ENCODE measurements around the gene NDUFV2. TPM values are rescaled to one million over a fixed set of nuclear protein-coding genes. Genes with fewer than 3 reads are reported as not detected.

Gene NDUFV2
- total and polyA plus RNA-seq, 2 donors (not counting 3 experiments of a cell fraction or from before 2014, with no cell fraction given): 65.7 to 152 TPM

GRCh38 chr18:9067823-9068222, 34.7 kb upstream of the NDUFV2 start:
- POLR2A ChIA-PET: no interaction called here
- dilution Hi-C loops (cut with MboI; ENCODE audit: extremely low pct_ligation_motif_present, low sequenced_read_pairs): no loop called here
- no peaks in the 10 kb centered on the region for H3K9me1 ChIP-seq (replicated peaks; ENCODE audit: control insufficient read depth, extremely low read depth, insufficient read depth, low read length)
- no peak overlapping the region for H3K9ac ChIP-seq (replicated peaks; ENCODE audit: extremely low read depth, insufficient read depth, low read length)
- DNase-seq (ENCODE audit: low read depth, low spot score) (no peak), FAIRE-seq (no peak)
- H2AFZ ChIP-seq (ENCODE audit: low read depth, low read length): no peak overlapping the region
- no peak overlapping the region for H3K4me3 ChIP-seq (replicated peaks in 1 of 3; ENCODE audit: insufficient read depth in 1 of 3, low read depth in 1 of 3, low read length in 3 of 3)
- no peaks in the 10 kb centered on the region for H3K4me1 ChIP-seq (ENCODE audit: control insufficient read depth, extremely low read depth, insufficient read depth, low read length)
- no peak overlapping the region for H3K27ac ChIP-seq (ENCODE audit: insufficient read depth, low read depth, low read length)
- no peaks in the 10 kb centered on the region for H3K9me3 ChIP-seq (replicated peaks; ENCODE audit: control insufficient read depth, insufficient read depth, low read length)
- TF ChIP-seq GATA2 (IDR thresholded peaks at IDR 0.05; ENCODE audit: insufficient read depth, insufficient read length, low read depth, low read length): no peak
- TF ChIP-seq FOS (IDR thresholded peaks at IDR 0.05; ENCODE audit: borderline replicate concordance, insufficient read depth, low read length): no peak
- no peak for TF ChIP-seq EZH2 (IDR thresholded peaks at IDR 0.05; ENCODE audit: borderline replicate concordance, low read depth, low read length, severe bottlenecking)
- TF ChIP-seq JUN (IDR thresholded peaks at IDR 0.05; ENCODE audit: borderline replicate concordance, insufficient read depth, insufficient read length, low read depth): no peak
- no peak for TF ChIP-seq MYC (IDR thresholded peaks at IDR 0.05; ENCODE audit: low read depth, low read length)
- no peak for TF ChIP-seq POLR2AphosphoS5 (IDR thresholded peaks at IDR 0.05; ENCODE audit: insufficient read depth, low read depth, low read length)
- no peak for TF ChIP-seq MAX (IDR thresholded peaks at IDR 0.05; ENCODE audit: insufficient read depth, insufficient read length)
- TF ChIP-seq CTCF (IDR thresholded peaks at IDR 0.05; ENCODE audit: extremely low read depth in 1 of 2, insufficient read depth in 1 of 2, low read depth in 1 of 2, low read length in 2 of 2): no peak
- no peaks in the 10 kb centered on the region for H3K36me3 ChIP-seq (ENCODE audit: control insufficient read depth in 2 of 2, extremely low read depth in 1 of 2, insufficient read depth in 2 of 2, low read length in 2 of 2)
- no peak overlapping the region for H3K4me2 ChIP-seq (ENCODE audit: insufficient read depth, low read length)
- CTCF ChIA-PET: no interaction called here
- no peaks in the 10 kb centered on the region for H4K20me1 ChIP-seq (replicated peaks; ENCODE audit: control insufficient read depth, extremely low read depth, insufficient read depth, low read length)
- H3K27me3 ChIP-seq (ENCODE audit: control insufficient read depth in 2 of 2, insufficient read depth in 2 of 2, low read length in 2 of 2): no peaks in the 10 kb centered on the region
- intact Hi-C loops (cut with micrococcal nuclease): no loop called here
- no peaks in the 10 kb centered on the region for H3K79me2 ChIP-seq (ENCODE audit: control insufficient read depth, insufficient read depth, low read length)
- BruUV-seq (replicated peaks): no TSS peak

Data from endothelial cell of umbilical vein (primary cell).